GM12801 (cell line): ENCODE measurements around the gene AIF1L.

Experiments
- TF ChIP-seq, protein P1 (sequence below): IDR thresholded peaks from one replicate; pipeline ENCODE4 v1.5.1; 2011; ENCODE audit warnings: control low read depth; ENCODE audit not compliant: insufficient read length; ENCODE audit errors: extremely low read depth

Gene AIF1L

DNA sequence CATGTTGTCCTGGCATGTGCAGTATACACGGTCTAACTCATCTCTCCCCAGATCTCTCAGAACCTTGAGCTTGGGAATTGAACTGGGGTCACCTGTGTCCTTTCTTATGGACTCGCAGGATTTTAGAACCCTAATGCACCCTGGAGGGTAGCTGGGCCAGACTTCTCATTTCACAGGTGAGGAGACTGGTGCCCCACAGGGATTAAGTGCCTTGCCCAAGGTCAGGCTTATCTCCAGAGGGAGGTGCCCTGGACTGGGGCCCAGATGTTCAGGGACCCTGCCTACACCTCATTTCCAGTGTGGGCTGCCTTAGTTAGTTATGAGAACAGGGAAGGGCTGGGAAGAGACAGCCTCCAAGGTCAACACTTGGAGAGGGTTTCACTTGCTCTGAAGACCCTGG lies 25.0 kb downstream of the AIF1L start:
- TF ChIP-seq, protein P1, sequence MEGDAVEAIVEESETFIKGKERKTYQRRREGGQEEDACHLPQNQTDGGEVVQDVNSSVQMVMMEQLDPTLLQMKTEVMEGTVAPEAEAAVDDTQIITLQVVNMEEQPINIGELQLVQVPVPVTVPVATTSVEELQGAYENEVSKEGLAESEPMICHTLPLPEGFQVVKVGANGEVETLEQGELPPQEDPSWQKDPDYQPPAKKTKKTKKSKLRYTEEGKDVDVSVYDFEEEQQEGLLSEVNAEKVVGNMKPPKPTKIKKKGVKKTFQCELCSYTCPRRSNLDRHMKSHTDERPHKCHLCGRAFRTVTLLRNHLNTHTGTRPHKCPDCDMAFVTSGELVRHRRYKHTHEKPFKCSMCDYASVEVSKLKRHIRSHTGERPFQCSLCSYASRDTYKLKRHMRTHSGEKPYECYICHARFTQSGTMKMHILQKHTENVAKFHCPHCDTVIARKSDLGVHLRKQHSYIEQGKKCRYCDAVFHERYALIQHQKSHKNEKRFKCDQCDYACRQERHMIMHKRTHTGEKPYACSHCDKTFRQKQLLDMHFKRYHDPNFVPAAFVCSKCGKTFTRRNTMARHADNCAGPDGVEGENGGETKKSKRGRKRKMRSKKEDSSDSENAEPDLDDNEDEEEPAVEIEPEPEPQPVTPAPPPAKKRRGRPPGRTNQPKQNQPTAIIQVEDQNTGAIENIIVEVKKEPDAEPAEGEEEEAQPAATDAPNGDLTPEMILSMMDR, result no peak

DNA sequence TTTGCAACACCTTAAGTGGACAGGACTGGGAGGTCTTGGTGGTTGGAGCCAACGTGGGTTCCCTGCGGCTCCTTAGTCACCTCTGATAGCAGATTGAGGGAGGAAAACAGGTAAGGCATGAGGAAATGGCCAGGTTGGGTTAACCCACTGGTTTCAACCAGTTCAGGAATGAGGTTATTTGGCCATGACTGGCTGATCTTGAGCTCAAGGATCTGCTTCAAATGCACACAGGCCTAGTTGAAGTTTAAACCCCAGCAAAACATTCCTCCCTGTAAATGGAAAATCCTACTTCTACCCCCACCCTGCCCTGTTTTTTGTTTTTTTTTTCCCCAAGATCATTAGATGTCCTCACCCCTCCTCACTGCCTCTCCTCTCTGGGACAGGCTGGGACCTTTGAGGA lies 25.8 kb downstream of the AIF1L start:
- TF ChIP-seq, protein P1, result no peak

DNA sequence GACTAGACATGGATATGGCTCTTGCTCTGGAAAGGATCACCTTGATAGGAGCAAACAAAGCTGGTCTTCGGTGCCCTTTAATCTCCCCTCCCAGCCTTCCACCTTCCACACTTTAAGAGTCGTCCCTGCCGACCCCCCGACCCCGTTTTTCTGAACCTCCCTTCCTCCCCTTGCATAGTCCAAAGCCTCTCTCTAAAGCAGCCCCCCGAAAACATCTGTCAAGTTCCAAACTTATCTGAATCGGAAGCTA lies 28.6 kb downstream of the AIF1L start:
- TF ChIP-seq, protein P1, result no peak

DNA sequence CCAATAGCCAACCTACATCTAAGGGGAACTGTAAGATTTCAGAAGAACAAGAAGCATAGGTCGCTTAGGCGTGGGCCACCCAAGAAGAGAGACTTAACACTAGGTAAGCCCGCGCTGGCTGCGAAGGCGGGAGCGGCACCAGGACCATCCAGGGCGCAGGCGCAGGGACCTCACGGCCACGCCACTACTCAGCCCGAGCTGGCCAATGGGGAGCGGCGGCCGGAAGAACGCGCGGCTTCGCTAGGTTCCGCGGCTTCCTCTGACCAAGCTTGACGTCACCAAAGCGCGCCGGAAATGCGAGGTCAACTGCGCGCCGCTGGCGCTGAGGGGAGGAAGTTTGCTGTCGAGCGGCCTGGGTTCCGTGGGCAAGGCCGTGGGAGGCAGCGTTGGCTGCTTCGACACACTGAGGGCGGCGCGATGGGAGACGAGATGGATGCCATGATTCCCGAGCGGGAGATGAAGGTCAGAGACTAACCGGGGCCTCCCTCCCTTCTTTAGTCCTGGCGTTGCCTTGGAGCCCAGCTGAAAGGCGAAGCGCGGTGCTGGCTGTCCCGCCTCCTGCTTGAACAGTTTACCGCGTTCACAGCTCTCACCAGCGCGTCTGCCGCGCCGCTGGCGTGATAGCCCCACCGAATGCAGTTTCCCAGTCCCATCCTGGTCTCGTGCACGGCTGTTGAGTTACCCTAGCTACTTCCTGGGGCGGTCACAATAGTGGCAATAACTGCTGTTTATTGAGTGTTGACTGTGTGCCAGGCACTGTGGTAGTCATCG lies 29.1 kb downstream of the AIF1L start, which contains the start of gene NUP214:
TSS of gene NUP214 (plus strand) at position 299 of the 771 bp plus-strand sequence. CDS start at position 418, 119 bp downstream.
- TF ChIP-seq, protein P1, result no peak

DNA sequence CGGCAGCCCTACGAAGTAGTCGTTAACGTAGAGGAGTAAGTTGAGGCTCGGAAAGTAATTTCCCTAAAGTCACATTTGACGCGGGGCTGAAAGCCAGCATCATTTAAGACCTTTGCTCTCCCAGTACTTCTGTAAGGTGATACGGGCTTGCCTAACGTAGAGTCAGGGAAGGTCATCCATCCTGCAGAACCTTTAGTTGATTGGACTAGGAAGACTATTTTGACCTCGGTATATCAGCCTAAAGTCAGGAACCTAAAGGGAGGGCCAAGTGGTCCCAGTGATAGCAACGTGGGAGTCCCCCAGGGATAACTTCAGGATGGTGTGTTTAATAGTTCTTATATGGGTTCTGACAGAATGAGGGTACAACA lies 29.7 kb downstream of the AIF1L start:
- TF ChIP-seq, protein P1, result no peak

DNA sequence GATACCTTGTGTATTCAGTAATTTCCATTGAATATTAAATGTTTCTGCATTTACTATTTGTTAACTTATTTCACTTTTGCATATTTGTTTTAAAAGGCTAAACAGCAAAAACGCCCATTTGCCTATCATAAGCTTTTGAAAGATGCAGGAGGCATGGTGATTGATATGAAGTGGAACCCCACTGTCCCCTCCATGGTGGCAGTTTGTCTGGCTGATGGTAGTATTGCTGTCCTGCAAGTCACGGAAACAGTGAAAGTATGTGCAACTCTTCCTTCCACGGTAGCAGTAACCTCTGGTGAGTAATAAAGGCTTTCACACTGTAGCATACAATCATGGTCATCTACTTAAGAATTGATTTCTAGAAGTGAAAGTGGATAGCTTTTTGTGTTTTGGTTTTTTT lies 32.9 kb downstream of the AIF1L start:
- TF ChIP-seq, protein P1, result no peak

DNA sequence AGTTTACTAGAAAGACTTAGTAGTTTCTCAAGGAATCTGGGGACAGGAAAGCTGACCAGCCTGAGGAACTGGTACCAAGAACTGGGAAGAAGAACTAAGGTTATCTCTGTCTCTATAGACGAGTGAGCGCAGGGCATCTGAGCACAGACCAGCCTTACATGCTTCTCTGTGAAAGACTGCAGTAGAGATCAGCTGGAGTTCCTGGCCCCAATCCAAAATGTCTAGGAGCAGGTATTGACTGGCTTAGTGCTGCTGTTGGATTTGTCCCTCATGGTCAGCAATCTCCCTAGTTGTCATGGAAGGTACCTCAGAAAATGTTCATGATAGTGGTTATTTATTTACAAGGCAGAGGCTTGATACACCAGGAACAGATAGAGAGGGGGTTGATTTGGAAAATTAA lies 42.3 kb downstream of the AIF1L start:
- TF ChIP-seq, protein P1, result no peak
